AG09309 (cell line): ENCODE results near the gene SNX15.
"Not testable (repeated sequence)": the region's sequence is repeated elsewhere in the genome, so short reads cannot be mapped to it uniquely, and the experiment has no call there.

Experiments
- DNase-seq: peaks from one replicate; pipeline ENCODE4 v3.0.0-alpha.2; 2010; ENCODE audit warnings: low read depth
- H3K4me3 ChIP-seq: 2 replicates; pipeline ENCODE4 v1.5.1; 2011; ENCODE audit warnings: mild to moderate bottlenecking, low read depth, low read length, moderate library complexity; ENCODE audit not compliant: control insufficient read depth
- CTCF ChIP-seq: IDR thresholded peaks from 2 replicates; pipeline ENCODE4 v1.5.1; 2011; ENCODE audit warnings: mild to moderate bottlenecking, low read depth, low read length, inconsistent platforms; ENCODE audit not compliant: insufficient read depth, control insufficient read depth; ENCODE audit errors: missing control alignments

Gene SNX15

GRCh38 chr11:65017937-65018336 lies 9.3 kb upstream of the SNX15 start:
- H3K4me3 ChIP-seq = no peak overlapping the region
- no peak for DNase-seq
- TF ChIP-seq CTCF = no peak

- no peak overlapping the region for H3K4me3 ChIP-seq
- no peak for TF ChIP-seq CTCF
- DNase-seq = no peak
Measured at GRCh38 chr11:65019824-65020223, 7.4 kb upstream of the SNX15 start.

- no peak for DNase-seq
- no peak overlapping the region for H3K4me3 ChIP-seq
- no peak for TF ChIP-seq CTCF
Measured at GRCh38 chr11:65021003-65021402, 6.2 kb upstream of the SNX15 start.

GRCh38 chr11:65021509-65021908 lies 5.7 kb upstream of the SNX15 start:
- H3K4me3 ChIP-seq = no peak overlapping the region
- DNase-seq = no peak
- TF ChIP-seq CTCF = no peak

- not testable (repeated sequence) for DNase-seq, H3K4me3 ChIP-seq
Measured at GRCh38 chr11:65023502-65023901, 3.7 kb upstream of the SNX15 start.

GRCh38 chr11:65026810-65027209 lies 429 bp upstream of the SNX15 start:
- DNase-seq = no peak

GRCh38 chr11:65032216-65032615 lies 5.0 kb downstream of the SNX15 start:
- H3K4me3 ChIP-seq = no peak overlapping the region
- TF ChIP-seq CTCF = no peak
- no peak for DNase-seq

More at GRCh38 chr11:65026810-65027209, 429 bp upstream of the SNX15 start:
- TF ChIP-seq CTCF = no peak
- H3K4me3 ChIP-seq = peak overlapping the region; percentile 78
